ENCODE measurements around the gene MYO1E. TPM values are rescaled to one million over a fixed set of nuclear protein-coding genes. Genes with fewer than 3 reads are reported as not detected.
A peak's percentile ranks its signal among the peaks of the same experiment; 100 is the strongest.

Gene MYO1E
- total and polyA plus RNA-seq, 7 donors = 20.6 to 92.2 (median 32.1) TPM

GRCh38 chr15:59290295-59291212, 82.1 kb downstream of the MYO1E start:
- Histone ChIP-seq H3K27ac (no peak overlapping the region), H3K4me1 (peaks cover 0 to 23% (median 20%) of the 10 kb centered on the region in 4 donors), H3K27me3 (no peaks in the 10 kb centered on the region)

GRCh38 chr15:59289574-59289973, 83.1 kb downstream of the MYO1E start:
- intact Hi-C loops (cut with DNase I) = no loop called here
- Histone ChIP-seq H3K27ac (no peak overlapping the region), H3K9me3 (no peaks in the 10 kb centered on the region), H3K27me3 (no peaks in the 10 kb centered on the region), H3K4me1 (peaks cover 0 to 14% (median 11%) of the 10 kb centered on the region in 4 donors), H3K4me3 (no peak overlapping the region), H3K36me3 (no peaks in the 10 kb centered on the region)
- TF ChIP-seq POLR2AphosphoS5 (IDR thresholded peaks at IDR 0.05) (no peak), CTCF (IDR thresholded peaks at IDR 0.05) (no peak), POLR2A (IDR thresholded peaks at IDR 0.05) (no peak), EP300 (IDR thresholded peaks at IDR 0.05) (no peak)
- DNase-seq = no peak

More at GRCh38 chr15:59290295-59291212, 82.1 kb downstream of the MYO1E start:
- intact Hi-C loops (cut with DNase I) = no loop called here
- no peaks in the 10 kb centered on the region for H3K36me3 ChIP-seq
- no peaks in the 10 kb centered on the region for H3K9me3 ChIP-seq
- 50 to 75% methylated on average over 11 of the region's 11 CpGs for WGBS, 2 donors
- no peak for DNase-seq
- TF ChIP-seq POLR2AphosphoS5 (IDR thresholded peaks at IDR 0.05) (no peak), POLR2A (IDR thresholded peaks at IDR 0.05) (no peak), CTCF (IDR thresholded peaks at IDR 0.05) (no peak), EP300 (IDR thresholded peaks at IDR 0.05) (no peak)
- H3K4me3 ChIP-seq = no peak overlapping the region

- Histone ChIP-seq H3K4me3 (no peak overlapping the region), H3K4me1 (peaks cover 0 to 7% (median 2%) of the 10 kb centered on the region in 4 donors), H3K9me3 (no peaks in the 10 kb centered on the region), H3K36me3 (no peaks in the 10 kb centered on the region), H3K27ac (no peak overlapping the region), H3K27me3 (no peaks in the 10 kb centered on the region)
- intact Hi-C loops (cut with DNase I) = no loop called here
- no peak for DNase-seq
- 15 to 67% methylated on average over 7 of the region's 7 CpGs for WGBS, 2 donors
- no peak for TF ChIP-seq EP300 (IDR thresholded peaks at IDR 0.05)
- no peak for TF ChIP-seq CTCF (IDR thresholded peaks at IDR 0.05)
- TF ChIP-seq POLR2AphosphoS5 (IDR thresholded peaks at IDR 0.05) = peak in 1 of 4 donors; percentile 18
- peak in 1 of 2 donors; percentile 45 for TF ChIP-seq POLR2A (IDR thresholded peaks at IDR 0.05)
These were observed 88.8 kb downstream of the MYO1E start for GRCh38 chr15:59283717-59284391.

GRCh38 chr15:59282515-59283337, 89.9 kb downstream of the MYO1E start:
- intact Hi-C loops (cut with DNase I) = no loop called here
- H3K4me1 ChIP-seq = peaks cover 0 to 7% (median 2%) of the 10 kb centered on the region in 4 donors
- H3K4me3 ChIP-seq = no peak overlapping the region
- H3K9me3 ChIP-seq = no peaks in the 10 kb centered on the region
- no peak for TF ChIP-seq EP300 (IDR thresholded peaks at IDR 0.05)
- no peak for TF ChIP-seq CTCF (IDR thresholded peaks at IDR 0.05)
- TF ChIP-seq POLR2AphosphoS5 (IDR thresholded peaks at IDR 0.05) = no peak
- TF ChIP-seq POLR2A (IDR thresholded peaks at IDR 0.05) = no peak
- H3K27ac ChIP-seq = no peak overlapping the region
- no peaks in the 10 kb centered on the region for H3K36me3 ChIP-seq
- 73 to 91% methylated on average over 14 of the region's 14 CpGs for WGBS, 2 donors
- no peak for DNase-seq
- no peaks in the 10 kb centered on the region for H3K27me3 ChIP-seq

All from sigmoid colon (tissue), 7 donors.